Activated CD4-positive, alpha-beta T cell treated with anti-CD3 and anti-CD28 coated beads, Interleukin-2, amount 50 U/mL, for 4 hours (primary cell): ENCODE data around the gene PPFIA2.

Experiments
- DNase-seq, 2 experiments: peaks; one replicate each; pipeline ENCODE4 v3.0.0-alpha.2; 2020

PPFIA2 gene

DNA sequence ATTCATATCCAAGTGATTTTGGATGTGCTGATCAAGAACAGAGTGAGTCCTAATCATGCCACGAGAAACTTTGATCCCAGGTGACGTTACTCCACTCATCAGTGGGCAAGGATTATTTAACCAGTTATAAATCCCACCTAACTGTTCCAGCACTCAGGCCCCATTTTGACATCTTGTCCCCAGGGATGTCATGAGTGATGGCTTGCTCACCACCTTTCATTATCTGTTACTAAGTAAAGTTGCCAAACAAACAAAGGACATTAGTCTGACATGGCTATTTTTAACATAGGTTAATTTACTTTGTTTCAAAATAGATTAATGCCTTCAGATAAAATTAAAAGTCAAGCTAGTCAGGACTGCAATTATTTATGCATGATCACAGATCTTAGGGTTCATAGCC lies 425.3 kb downstream of the PPFIA2 start:
- DNase-seq: no peak

DNA sequence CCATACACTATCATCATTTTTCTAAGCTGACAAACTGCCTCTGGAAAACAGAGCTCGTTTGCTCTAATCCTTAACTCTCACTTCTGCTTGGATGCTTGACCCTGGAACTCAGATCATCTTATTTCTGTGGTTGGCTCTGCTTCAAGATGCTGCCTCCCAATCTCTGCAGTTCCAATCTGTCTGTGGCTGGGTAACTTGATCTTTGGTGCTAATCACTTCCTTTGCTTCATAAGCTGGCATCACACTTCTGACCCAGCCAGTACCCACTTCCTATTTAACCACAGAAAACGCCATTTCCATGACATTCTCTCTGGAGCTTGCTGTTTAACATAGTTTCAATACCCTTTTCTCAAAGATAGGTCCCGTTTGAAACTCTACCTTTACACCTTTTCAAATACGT lies 427.1 kb downstream of the PPFIA2 start:
- DNase-seq: no peak

DNA sequence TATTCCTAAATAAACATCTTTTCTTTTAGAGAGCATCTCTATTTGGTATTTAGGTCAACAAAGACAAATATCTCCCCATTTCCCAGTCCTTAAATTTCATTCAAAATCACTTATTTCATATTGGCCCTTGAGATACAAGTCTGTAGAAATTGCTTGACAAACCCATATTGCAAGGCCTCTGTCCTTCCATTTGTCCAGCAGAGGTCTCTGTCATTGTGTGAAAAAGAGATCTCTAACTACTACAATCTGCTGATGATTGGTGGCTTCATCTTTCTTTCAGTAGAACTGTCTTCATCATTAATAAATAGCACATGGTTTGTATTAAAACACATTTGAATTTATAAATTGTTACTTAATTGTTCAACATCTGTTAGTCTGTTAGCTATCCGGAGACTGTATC lies 428.7 kb downstream of the PPFIA2 start:
- DNase-seq: no peak

DNA sequence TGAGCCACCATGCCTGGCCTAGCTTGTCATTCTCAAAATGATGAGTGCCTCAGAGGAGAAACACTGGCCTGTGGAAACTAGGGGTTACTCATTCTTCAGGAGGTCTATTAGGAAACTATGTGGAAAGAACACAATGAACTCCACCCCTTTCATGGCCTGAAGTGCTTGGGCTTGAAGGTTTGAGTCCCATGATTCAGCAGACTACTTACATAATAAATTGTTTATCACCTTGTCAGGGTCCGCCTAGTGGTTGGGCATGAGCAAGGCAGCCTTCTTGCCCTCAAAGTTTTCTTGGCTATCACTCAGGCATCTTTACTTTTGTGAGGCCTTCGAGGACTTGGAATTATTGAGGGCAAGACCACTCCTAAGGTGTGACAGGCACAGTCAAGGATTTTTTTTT lies 430.1 kb downstream of the PPFIA2 start:
- DNase-seq: no peak

DNA sequence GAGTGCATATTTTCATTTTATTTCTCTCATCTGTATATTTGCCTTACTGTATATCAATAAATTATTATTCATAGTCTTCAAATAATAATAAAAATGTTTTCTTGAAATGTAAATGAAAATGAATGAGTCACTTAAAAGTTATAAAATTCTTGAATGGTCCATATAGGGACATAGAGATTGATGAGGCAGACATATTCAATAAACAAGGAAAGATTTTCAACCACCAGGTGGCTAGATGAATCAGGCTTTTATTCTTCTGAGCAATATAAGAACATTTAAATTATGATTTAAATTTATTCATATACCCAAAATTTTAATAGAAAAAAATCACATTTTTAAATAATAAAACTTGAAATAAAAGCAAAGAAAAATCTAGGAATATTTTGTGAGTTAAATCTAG lies 431.7 kb downstream of the PPFIA2 start:
- DNase-seq: no peak

DNA sequence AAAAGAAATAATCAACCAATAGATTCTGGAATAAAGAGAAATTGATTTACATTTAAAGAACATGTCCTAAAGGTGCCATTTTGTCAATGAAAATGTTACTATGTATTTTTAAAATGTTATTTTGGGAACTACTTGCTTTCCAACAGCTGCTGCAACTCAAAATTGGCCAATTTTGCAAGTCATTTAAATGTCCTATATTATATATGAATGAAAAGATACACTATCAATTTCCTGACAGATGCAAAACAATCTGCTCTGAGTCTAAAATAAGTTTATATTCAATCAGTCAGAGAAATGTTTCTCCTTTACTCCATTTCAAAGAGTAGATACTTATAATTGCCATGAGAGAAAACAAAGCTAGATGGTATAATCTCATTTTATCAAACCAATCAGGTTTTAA lies 434.1 kb downstream of the PPFIA2 start:
- no peak for DNase-seq

DNA sequence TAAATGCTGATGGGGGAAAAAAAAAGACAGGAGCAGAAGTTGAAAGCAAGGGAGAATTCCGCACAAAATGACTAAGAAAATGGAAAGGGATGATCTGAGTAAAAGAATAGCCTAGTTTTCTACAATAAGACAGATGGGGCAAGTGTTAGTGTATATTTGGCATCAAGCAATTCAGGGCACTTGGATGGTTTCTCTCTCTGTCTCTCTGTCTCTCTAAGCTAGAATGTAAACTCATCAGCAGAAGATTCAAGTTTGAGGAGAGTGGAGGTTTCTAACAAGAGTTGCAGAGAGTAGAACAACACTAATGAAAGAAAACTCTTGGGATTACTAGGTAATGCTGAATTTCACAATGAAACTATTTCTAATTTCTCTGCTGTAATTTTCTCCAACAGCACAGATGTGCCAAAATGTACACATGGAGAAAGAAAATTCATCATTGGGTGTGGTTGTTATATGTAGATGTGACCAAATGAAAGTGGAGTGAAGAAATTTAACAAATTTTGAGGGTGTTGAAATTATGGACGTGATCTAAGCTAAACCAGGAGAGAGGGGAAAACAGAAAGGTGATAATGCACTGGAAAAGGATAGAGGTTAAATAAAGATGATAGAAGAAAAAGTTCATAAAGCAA lies 444.1 kb downstream of the PPFIA2 start:
- no peak for DNase-seq

DNA sequence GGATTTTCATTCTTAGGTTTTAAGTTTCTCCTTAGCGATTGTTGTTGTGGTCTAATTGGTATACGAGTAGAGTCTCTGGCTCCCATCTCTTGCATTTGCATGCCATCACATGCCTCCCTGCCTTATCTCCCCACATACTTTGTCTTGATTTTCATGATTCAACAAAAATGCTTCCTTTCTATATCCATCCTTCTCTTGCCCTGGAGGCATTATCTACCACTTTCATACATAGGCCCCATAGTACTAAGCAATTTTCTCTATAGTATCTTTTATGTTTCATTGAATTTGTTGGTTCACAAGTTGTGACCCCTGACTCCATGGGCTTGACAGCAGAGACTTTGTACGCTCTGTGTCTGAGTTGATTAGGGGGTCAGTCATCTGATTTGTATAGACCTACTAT lies 455.2 kb downstream of the PPFIA2 start:
- no peak for DNase-seq

DNA sequence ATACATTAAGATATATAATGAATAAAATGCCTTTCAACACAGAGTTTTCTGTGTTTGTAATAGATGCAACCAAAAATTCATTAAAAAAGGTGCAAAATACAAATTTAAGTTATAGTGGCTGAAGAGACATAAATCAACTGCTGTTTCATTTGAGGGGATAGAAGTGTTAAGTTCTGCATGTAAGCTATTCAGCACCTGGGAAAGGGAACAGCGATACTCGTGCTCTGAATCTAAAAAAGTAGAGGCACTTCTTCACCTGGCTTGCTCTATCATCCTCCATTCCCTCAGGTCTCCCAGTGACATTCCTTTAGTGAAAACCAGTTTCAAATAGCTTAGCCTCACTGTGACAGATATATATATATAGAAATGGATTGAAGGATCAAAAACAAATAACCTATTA lies 458.7 kb downstream of the PPFIA2 start:
- no peak for DNase-seq

DNA sequence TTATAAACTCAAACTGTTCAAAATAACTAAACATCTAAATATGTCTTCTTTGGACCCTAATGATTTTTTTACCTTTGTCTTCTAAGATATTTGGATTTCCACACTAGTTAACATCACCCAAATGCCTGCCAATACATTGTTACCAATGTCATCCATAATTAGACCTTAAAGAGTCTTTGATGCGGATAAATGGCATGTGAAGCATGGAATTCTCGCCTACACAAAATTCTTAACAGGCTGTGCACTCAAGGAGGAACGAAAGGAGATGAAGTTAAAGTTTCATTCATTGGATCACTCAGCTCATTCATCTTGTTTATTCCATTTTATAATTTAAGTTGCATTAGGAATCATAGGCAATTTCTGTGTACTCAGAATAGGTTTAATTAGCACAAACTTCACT lies 461.5 kb downstream of the PPFIA2 start:
- no peak for DNase-seq

DNA sequence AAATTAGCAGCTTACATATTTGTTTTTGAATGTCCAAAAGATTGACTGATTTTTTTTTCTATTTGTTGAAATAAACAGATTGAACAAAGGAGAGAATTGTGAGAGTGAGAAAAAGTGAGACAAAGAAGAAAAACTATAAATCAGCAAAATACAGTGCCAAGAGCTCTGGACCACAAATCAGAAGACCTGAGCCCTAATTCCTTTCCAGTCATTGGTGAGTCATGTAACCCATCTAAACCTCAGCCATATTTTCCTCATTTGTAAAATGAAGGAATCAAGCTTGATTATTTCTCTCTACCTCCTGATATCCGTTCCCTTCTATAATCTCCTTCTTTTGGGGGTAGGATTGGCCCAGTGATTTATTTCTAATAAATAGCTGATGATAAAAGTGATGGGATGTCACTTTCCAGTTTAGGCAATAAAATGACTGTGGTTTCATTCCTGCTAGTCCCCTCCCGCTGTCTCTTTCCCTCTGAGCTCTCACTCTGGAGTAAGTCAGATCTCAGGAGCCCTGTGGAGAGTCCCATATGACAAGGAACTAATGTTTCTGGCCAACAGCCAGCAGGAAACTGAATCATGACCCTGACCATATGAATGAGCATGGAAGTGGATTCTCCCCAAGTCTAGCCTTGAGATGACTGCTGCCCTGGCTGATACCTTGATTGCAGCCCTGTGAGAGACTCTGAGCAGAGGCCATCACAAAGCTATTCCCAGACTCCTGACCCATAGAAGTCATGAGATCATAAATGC lies 462.4 kb downstream of the PPFIA2 start:
- DNase-seq: no peak

DNA sequence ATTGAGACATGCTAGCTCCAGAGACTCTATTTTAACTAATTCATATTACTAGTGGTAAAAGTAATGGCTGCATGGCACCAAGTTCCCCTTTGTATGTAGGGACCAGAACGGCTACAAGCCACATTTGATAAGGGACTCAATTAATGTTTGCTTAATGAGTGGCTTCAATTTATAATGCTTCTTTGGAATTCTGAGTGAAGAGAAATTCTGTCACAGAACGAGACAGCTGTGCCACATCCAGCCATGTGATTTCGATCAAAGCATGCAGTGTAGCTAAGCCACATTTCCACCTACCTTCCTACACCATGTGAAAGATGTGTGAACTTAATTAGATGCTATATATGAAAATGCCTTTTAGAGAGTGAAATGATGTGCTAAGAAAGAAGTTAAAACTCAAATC lies 463.9 kb downstream of the PPFIA2 start:
- no peak for DNase-seq

DNA sequence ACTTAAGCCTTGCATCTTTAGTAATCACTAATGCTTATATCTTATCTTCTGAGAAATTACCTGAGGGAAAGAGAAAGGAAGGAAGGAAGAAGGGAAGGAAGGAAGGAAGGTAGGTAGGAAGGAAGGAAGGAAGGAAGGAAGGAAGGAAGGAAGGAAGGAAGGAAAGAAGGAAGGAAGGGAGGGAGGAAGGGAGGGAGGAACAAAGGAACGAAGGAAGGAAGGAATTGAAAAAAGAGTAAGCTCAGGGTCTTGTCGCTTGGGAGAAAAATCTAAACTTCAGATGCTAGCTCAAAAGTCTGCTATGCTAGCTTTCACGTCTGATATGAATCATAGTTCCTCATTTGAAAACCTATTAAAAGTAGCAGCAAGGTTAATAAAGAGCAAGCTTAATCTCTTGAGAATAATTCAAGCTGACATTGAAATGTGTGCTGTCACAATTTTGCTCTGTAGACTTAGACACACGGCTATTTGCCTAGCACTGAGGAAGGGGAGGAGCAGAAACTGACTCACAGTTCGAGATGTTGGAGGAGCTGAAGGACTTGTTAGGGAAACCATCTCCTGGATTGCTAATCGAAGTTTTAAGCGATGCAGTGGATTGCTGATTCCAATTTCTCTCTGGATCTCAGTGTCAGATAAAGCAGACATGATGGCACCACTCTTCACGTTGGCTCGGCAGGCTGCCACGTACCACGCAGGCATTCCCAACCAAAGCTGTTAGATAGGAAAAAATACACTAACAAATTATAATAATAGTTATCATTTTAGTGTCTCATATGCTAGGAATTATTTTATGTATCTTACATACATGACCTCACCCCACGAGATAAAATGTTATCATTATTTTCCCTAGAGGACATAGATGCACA lies 464.6 kb downstream of the PPFIA2 start:
- no peak for DNase-seq

DNA sequence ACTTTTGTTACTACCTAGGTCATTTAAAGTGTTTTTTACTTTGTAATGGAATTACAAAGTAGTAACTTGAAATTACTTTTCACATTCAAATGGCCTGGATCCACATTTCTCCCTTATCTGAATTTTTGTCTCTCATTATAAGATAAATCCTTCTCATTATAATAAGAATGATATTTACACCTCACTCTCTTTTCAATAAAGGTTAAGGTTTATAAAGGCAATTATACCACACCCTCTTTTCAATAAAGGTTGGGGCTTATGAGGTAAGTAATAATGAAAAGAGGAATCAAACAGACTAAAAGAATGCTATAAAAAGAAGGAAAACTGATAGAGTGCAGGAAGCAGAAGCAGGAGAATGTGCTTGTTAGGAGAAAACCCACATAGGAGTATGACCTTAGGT lies 470.5 kb downstream of the PPFIA2 start:
- no peak for DNase-seq

DNA sequence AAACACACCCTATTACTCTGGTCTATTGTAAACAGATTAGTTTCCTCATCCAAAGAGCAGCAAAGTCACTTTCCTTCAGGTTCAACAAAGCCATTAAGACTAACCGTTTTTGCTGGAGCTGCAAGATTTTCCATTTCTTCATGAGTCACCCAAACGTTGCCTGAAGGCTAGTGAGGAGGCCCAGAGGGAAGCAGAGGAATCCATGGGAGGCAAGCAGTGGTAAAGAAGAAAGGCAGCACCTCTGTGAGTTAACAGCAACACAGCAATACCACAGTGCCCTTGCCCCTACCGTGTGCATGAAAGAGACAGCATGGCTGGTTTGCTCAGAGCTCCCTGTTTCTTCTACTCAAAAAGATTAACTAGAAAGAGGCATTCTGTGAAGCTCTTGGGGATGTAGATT lies 475.0 kb downstream of the PPFIA2 start:
- no peak for DNase-seq

DNA sequence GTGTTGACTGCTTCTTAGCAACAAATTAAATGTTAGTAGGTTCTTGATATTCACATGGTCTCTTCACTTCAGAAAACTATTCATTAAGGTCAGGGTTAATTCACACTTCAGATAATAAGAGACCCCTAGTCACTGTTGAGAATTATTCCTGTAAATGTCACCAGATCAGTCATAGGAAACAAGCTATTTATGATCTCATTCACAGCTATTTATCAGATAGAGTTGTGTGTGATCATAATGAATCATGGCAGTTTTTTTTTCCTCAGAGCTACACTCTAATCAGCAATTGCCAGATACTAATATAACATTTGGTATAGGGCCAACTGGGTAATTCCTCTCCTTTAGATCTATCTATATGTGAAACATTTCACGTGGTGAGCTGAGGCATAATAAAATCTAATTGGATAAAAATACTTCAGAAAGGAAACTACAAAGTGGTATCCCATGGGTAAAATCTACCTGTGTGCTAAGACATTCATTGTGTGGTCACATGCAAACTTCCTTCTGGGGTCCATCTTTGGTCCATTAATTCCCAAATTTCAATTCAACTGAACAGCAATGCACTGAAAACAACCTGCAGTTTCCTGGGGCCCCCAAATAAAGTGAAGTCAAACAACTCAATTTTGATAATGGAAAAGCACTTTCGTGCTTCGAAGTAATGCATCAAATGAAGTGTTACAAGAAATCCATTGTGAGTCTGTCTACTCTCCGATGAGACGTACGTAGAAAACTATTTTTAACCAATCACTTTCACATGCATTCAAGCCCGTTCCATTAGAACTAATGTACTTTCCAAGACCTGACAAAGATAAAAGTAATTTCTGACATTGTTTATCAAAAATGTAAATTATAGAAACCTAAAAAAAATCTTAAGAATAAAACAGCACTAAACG lies 484.3 kb downstream of the PPFIA2 start:
- no peak for DNase-seq

DNA sequence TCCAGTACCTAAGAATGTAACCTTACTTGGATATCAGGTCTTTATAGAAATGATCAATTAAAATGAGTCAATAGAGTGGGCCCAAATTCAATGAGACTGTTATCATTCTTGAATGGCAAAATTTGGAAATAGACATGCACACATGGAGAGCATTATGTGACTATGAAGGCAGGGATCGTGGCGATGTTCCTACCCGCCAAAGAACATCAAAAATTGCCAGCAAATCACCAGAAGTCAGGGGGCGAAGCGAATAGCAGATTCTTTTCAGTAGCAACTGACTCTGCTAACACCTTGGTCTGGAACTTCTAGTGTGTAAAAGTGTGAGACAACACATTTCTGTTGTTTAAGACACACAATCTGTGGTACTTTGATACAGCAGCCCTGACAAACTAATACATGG lies 488.8 kb downstream of the PPFIA2 start:
- DNase-seq: no peak

DNA sequence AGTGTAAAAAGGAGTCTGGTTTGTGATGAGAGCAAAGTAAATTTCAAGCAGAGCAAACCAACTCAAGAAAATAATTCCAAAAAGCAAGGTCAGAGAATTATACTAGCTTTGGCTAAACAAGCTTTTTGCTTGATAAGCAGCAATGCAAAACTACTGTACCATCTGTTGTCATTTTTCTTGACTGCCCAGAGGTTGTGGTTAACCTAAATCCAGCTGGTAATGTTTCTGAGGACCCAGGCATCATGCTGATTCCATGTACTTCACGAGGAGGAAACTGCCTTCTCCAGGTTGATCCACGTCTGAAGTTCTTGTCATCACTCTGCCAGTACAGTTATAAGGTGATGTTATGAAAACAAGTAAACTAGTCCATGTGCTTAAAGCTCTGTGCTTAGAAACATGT lies 496.1 kb downstream of the PPFIA2 start:
- no peak for DNase-seq

DNA sequence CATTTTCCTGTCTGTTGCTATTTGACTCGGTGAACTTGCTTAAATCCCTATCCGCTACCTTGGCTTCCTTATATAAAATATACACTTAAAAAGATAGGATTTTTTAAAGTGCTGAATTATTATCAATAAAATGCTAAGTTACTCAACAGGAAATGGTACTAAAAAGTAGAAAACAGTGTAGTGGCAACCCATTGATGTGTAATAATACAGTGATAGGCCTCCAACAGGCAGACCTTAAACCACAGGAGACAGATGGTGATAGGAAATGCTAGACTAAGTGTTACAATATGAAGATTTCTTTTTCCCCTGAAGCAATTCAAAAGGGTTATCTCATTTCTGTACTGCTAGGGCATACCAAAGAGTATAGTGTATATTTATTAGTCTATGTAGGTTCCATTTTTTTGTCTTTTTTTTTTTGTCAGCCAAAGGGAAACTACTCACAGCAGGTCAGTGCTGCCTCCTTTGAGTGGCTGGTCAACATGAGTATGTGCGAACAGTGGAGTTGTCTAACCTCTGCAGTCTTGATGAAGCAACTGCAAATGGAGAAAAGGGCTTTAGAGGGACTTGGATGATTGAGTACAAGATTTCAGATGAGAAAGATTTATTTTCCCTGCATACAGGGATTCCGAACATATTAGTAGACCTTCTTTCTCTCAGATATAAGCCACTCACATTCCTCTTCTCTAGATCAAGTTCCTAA lies 497.5 kb downstream of the PPFIA2 start:
- DNase-seq: no peak

DNA sequence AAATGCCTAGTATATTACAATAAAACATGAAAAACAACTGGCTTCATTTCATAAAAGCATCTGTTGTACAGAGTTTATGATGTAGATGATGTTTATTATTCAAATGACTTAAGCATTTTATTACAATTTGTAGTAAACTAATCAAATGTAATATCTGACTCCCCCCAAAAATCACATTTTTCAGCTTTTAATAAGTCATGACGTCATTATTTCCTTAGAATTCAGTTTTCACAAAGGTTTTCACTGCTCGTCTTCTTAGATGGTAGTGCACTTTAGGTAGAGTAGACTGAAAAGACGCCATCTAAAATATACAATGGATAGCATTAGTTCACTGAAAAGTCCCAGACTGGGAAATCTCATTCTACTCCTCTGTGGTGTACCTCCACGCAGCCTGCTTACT lies 499.8 kb downstream of the PPFIA2 start:
- no peak for DNase-seq

DNA sequence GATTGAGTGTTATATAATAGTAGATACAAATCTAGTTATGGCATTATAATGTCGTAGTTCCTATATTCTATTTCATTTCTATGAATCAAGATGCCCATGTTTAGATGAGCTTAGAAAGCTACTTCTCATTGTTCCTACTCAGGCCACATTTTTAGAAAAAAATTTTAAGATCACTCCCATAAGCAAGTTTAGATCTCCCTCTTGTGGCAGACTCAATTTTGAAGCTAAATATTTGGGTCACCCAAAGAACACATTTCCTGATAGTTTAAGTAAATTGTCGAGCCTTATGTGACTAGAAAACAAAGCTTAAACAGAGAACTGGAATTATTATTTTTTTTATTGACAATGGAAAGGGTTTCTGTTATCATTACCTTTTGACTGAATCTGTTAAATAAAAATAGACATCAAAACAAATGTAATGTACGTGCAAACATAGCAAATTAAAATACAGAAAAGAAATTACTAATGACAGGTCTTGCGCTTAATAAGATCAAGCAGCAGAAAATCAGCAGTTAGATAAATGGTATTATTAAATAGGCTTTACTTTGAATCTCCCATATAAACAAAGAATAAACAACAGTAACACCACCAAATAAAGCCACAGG lies 501.1 kb downstream of the PPFIA2 start:
- no peak for DNase-seq

DNA sequence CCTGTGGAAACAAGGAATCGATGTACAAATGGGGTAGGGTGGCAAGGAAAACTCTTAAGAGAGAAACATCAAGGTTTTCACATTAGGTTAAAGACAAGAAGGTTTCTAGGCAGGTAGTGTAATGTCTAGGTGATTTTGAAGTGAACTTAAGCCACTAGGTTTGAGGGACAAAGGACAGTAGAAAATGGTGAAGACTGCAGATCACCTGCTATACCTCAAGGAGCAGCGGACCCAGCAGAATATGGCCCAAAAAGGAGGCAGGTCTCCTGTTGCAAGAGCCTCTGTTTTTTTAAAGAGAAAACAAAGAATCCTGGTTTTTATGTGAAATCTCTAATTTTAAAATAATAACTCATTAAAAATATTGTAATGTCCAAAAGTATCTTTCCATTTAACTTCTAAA lies 503.2 kb downstream of the PPFIA2 start:
- no peak for DNase-seq
